Omental fat pad (tissue), 4 donors: ENCODE measurements around the gene FAM98A. TPM values are rescaled to one million over a fixed set of nuclear protein-coding genes. Genes with fewer than 3 reads are reported as not detected.

Experiments
- small RNA-seq: library from RNA; depleted of rRNA; stranded (forward); fragments of <200 nt; gene quantifications from one replicate; pipeline ENCODE3, GENCODE V24; 2016
- total RNA-seq, 4 donors: library from RNA; depleted of rRNA; stranded (reverse); fragments of >200 nt; gene quantifications; one replicate each; pipeline ENCODE4 v1.1.0, GENCODE V29; 2016

FAM98A gene
- total RNA-seq, 4 donors from 2014 or later, result 22.9 to 65.5 (median 60.3) TPM

Small RNA genes lying within 50 kb of the gene (small RNA-seq; reads per million reads assigned to genes)
- gene ATP6V0E1P3, result not detected

Other genes with a start within 250 kb of the FAM98A start
- 10 to 100 TPM; 11.8 to 42.2 (median 26.1) TPM for gene RASGRP3, start 122.7 kb downstream of the FAM98A start, total RNA-seq